Measurements from ENCODE around the gene NEURL1B.

NEURL1B gene

GRCh38 chr5:172624996-172625964 is 15.8 kb upstream of the NEURL1B start:
- H3K9me3 ChIP-seq (ENCODE audit: control insufficient read depth, low read depth, low read length), result no peaks in the 10 kb centered on the region
- no peak overlapping the region for H3K27ac ChIP-seq (ENCODE audit: low read length)
- H3K27me3 ChIP-seq (ENCODE audit: control insufficient read depth, insufficient read depth, low read length), result no peaks in the 10 kb centered on the region
- no peak overlapping the region for H3K9ac ChIP-seq (ENCODE audit: low read length)
- H3K36me3 ChIP-seq (ENCODE audit: control insufficient read depth, low read depth, low read length), result no peaks in the 10 kb centered on the region
- no peak overlapping the region for H3K4me3 ChIP-seq (ENCODE audit: low read length)
- H3K4me1 ChIP-seq (ENCODE audit: control insufficient read depth, low read depth, low read length), result peaks cover 35% of the 10 kb centered on the region

DNA sequence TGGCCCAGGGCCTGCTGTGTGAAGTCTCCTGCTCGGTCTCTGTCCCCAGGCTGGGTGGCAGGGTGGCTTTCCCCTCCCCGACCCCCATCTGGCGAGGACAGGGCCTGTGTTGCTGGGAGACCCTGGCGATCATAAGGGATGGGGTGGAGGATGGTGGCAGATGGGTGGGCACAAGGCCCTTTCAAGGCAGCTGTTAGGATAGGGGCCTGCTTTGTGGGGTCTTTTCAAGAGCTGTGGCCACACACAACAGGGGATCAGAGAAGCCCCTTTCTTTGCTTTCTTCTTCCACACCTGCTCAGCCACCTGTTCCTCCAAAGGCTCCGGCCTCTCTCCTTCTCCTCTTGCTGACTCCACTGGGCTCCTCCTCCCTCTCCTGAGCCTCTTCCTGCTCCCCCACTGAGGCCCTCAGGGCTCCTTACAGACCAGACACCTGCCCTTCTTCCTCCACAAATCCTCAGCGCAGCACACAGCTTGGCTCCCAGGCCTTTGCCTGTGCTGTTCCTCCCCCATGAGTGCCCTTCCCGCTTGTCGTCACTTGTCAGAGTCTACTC is 15.0 kb upstream of the NEURL1B start:
- Histone ChIP-seq H3K27me3 (ENCODE audit: control insufficient read depth, insufficient read depth, low read length) (peaks cover 5% of the 10 kb centered on the region), H3K27ac (ENCODE audit: low read length) (no peak overlapping the region)

DNA sequence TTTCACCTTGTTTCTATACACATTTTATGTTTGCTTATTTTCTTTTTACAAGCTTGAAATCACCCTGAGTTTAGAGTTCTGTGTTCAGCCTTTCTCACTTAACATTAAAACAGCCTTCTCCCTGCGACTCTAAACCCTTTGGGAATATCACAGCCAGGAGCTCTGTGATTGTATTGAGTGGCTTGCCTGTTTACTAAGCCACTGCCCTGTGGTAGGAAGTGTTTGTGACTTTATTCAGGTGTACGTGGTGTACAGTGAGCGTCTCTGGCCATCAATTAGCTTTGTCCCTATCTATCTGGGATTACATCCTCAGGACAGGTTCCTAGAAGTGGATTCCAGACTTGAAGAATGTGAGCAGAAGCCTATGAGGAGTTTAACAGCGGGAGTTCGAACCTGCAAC is 11.0 kb upstream of the NEURL1B start:
- H3K9ac ChIP-seq (ENCODE audit: low read length), result no peak overlapping the region
- no peaks in the 10 kb centered on the region for H3K36me3 ChIP-seq (ENCODE audit: control insufficient read depth, low read depth, low read length)
- peaks cover 31% of the 10 kb centered on the region for H3K4me1 ChIP-seq (ENCODE audit: control insufficient read depth, low read depth, low read length)
- H3K9me3 ChIP-seq (ENCODE audit: control insufficient read depth, low read depth, low read length), result no peaks in the 10 kb centered on the region
- H3K27ac ChIP-seq (ENCODE audit: low read length), result no peak overlapping the region
- no peak overlapping the region for H3K4me3 ChIP-seq (ENCODE audit: low read length)
- peaks cover 5% of the 10 kb centered on the region for H3K27me3 ChIP-seq (ENCODE audit: control insufficient read depth, insufficient read depth, low read length)

More for the DNA sequence above, 15.0 kb upstream of the NEURL1B start:
- H3K36me3 ChIP-seq (ENCODE audit: control insufficient read depth, low read depth, low read length), result no peaks in the 10 kb centered on the region
- H3K4me1 ChIP-seq (ENCODE audit: control insufficient read depth, low read depth, low read length), result peaks cover 35% of the 10 kb centered on the region
- H3K4me3 ChIP-seq (ENCODE audit: low read length), result no peak overlapping the region
- H3K9me3 ChIP-seq (ENCODE audit: control insufficient read depth, low read depth, low read length), result no peaks in the 10 kb centered on the region
- H3K9ac ChIP-seq (ENCODE audit: low read length), result no peak overlapping the region

- Histone ChIP-seq H3K4me1 (ENCODE audit: control insufficient read depth, low read depth, low read length) (peaks cover 29% of the 10 kb centered on the region), H3K4me3 (ENCODE audit: low read length) (no peak overlapping the region), H3K9ac (ENCODE audit: low read length) (no peak overlapping the region), H3K27me3 (ENCODE audit: control insufficient read depth, insufficient read depth, low read length) (peaks cover 5% of the 10 kb centered on the region), H3K27ac (ENCODE audit: low read length) (no peak overlapping the region), H3K36me3 (ENCODE audit: control insufficient read depth, low read depth, low read length) (no peaks in the 10 kb centered on the region), H3K9me3 (ENCODE audit: control insufficient read depth, low read depth, low read length) (no peaks in the 10 kb centered on the region)
These were observed 10.6 kb upstream of the NEURL1B start for GRCh38 chr5:172630482-172630881.

- H3K36me3 ChIP-seq (ENCODE audit: control insufficient read depth, low read depth, low read length), result no peaks in the 10 kb centered on the region
- H3K27ac ChIP-seq (ENCODE audit: low read length), result no peak overlapping the region
- H3K27me3 ChIP-seq (ENCODE audit: control insufficient read depth, insufficient read depth, low read length), result peaks cover 5% of the 10 kb centered on the region
- no peak overlapping the region for H3K4me3 ChIP-seq (ENCODE audit: low read length)
- no peaks in the 10 kb centered on the region for H3K9me3 ChIP-seq (ENCODE audit: control insufficient read depth, low read depth, low read length)
- H3K4me1 ChIP-seq (ENCODE audit: control insufficient read depth, low read depth, low read length), result peaks cover 27% of the 10 kb centered on the region
- no peak overlapping the region for H3K9ac ChIP-seq (ENCODE audit: low read length)
These were observed 10.1 kb upstream of the NEURL1B start for GRCh38 chr5:172630986-172631385.

- H3K4me1 ChIP-seq (ENCODE audit: control insufficient read depth, low read depth, low read length), result peaks cover 21% of the 10 kb centered on the region
- H3K36me3 ChIP-seq (ENCODE audit: control insufficient read depth, low read depth, low read length), result no peaks in the 10 kb centered on the region
- no peaks in the 10 kb centered on the region for H3K9me3 ChIP-seq (ENCODE audit: control insufficient read depth, low read depth, low read length)
These were observed 8.5 kb upstream of the NEURL1B start for GRCh38 chr5:172632346-172633092.

GRCh38 chr5:172633403-172633970 is 7.6 kb upstream of the NEURL1B start:
- H3K27ac ChIP-seq (ENCODE audit: low read length), result no peak overlapping the region
- peaks cover 11% of the 10 kb centered on the region for H3K4me1 ChIP-seq (ENCODE audit: control insufficient read depth, low read depth, low read length)
- H3K9ac ChIP-seq (ENCODE audit: low read length), result no peak overlapping the region
- peaks cover 5% of the 10 kb centered on the region for H3K27me3 ChIP-seq (ENCODE audit: control insufficient read depth, insufficient read depth, low read length)
- no peaks in the 10 kb centered on the region for H3K9me3 ChIP-seq (ENCODE audit: control insufficient read depth, low read depth, low read length)
- no peak overlapping the region for H3K4me3 ChIP-seq (ENCODE audit: low read length)
- no peaks in the 10 kb centered on the region for H3K36me3 ChIP-seq (ENCODE audit: control insufficient read depth, low read depth, low read length)

More at GRCh38 chr5:172632346-172633092, 8.5 kb upstream of the NEURL1B start:
- H3K9ac ChIP-seq (ENCODE audit: low read length), result no peak overlapping the region
- no peak overlapping the region for H3K27ac ChIP-seq (ENCODE audit: low read length)
- H3K27me3 ChIP-seq (ENCODE audit: control insufficient read depth, insufficient read depth, low read length), result peaks cover 5% of the 10 kb centered on the region
- H3K4me3 ChIP-seq (ENCODE audit: low read length), result no peak overlapping the region

GRCh38 chr5:172634106-172634899 is 6.8 kb upstream of the NEURL1B start:
- no peak overlapping the region for H3K4me3 ChIP-seq (ENCODE audit: low read length)

GRCh38 chr5:172635038-172635437 is 6.0 kb upstream of the NEURL1B start:
- H3K4me1 ChIP-seq (ENCODE audit: control insufficient read depth, low read depth, low read length), result no peaks in the 10 kb centered on the region
- no peaks in the 10 kb centered on the region for H3K36me3 ChIP-seq (ENCODE audit: control insufficient read depth, low read depth, low read length)

More at GRCh38 chr5:172634106-172634899, 6.8 kb upstream of the NEURL1B start:
- Histone ChIP-seq H3K27me3 (ENCODE audit: control insufficient read depth, insufficient read depth, low read length) (peaks cover 10% of the 10 kb centered on the region), H3K36me3 (ENCODE audit: control insufficient read depth, low read depth, low read length) (no peaks in the 10 kb centered on the region), H3K9me3 (ENCODE audit: control insufficient read depth, low read depth, low read length) (no peaks in the 10 kb centered on the region), H3K9ac (ENCODE audit: low read length) (no peak overlapping the region), H3K27ac (ENCODE audit: low read length) (no peak overlapping the region), H3K4me1 (ENCODE audit: control insufficient read depth, low read depth, low read length) (peaks cover 3% of the 10 kb centered on the region)

DNA sequence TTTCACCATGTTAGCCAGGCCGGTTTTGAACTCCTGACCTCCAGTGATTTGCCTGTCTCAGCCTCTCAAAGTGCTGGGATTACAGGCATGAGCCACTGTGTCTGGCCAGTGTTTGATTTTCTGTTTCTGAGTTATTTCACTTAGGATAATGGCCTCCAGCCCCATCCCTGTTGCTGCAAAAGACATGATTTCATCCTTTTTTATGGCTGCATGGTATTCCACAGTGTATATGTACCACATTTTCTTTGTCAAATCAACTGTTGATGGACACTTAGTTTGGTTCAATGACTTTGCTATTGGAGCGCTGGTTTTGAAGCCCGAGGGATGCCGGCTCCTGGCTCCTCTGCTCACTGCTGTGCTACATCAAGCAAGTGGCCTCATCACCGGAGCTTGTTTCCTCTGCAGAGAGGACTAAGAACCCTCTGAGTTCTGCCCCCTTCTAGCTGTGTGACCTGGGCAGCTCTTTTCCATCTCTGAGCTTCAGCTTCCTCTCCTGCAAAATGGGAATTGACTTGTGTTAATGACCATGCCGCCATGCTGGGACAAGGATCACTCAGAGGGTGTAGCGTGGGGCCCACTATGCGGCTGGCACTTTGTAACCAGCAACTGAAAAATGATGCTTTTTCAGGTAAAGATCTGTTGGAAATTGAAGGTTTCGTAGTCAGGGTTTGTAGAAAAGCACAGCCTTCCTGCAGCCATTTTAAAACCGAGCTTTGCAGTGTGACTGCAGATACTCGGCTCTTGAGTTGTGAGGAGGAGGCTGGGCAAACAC is 4.6 kb upstream of the NEURL1B start:
- Histone ChIP-seq H3K9ac (ENCODE audit: low read length) (no peak overlapping the region), H3K27ac (ENCODE audit: low read length) (no peak overlapping the region)

More at GRCh38 chr5:172635038-172635437, 6.0 kb upstream of the NEURL1B start:
- Histone ChIP-seq H3K9me3 (ENCODE audit: control insufficient read depth, low read depth, low read length) (no peaks in the 10 kb centered on the region), H3K27ac (ENCODE audit: low read length) (no peak overlapping the region), H3K9ac (ENCODE audit: low read length) (no peak overlapping the region), H3K4me3 (ENCODE audit: low read length) (no peak overlapping the region), H3K27me3 (ENCODE audit: control insufficient read depth, insufficient read depth, low read length) (peaks cover 17% of the 10 kb centered on the region)

More for the DNA sequence above, 4.6 kb upstream of the NEURL1B start:
- Histone ChIP-seq H3K4me1 (ENCODE audit: control insufficient read depth, low read depth, low read length) (no peaks in the 10 kb centered on the region), H3K4me3 (ENCODE audit: low read length) (no peak overlapping the region), H3K36me3 (ENCODE audit: control insufficient read depth, low read depth, low read length) (no peaks in the 10 kb centered on the region), H3K27me3 (ENCODE audit: control insufficient read depth, insufficient read depth, low read length) (peaks cover 18% of the 10 kb centered on the region), H3K9me3 (ENCODE audit: control insufficient read depth, low read depth, low read length) (no peaks in the 10 kb centered on the region)
